GM21526 (cell line): ENCODE measurements around the gene ATP11A.
"Not testable (repeated sequence)": the region's sequence is repeated elsewhere in the genome, so short reads cannot be mapped to it uniquely, and the experiment has no call there.

ENCODE experiments used
- ATAC-seq: cut with Tn5 transposase; IDR thresholded peaks from one replicate; pipeline ENCODE4 v1.9.1; 2021; ENCODE audit warnings: moderate library complexity; ENCODE audit not compliant: unreplicated experiment, low FRiP score

ATP11A gene

DNA sequence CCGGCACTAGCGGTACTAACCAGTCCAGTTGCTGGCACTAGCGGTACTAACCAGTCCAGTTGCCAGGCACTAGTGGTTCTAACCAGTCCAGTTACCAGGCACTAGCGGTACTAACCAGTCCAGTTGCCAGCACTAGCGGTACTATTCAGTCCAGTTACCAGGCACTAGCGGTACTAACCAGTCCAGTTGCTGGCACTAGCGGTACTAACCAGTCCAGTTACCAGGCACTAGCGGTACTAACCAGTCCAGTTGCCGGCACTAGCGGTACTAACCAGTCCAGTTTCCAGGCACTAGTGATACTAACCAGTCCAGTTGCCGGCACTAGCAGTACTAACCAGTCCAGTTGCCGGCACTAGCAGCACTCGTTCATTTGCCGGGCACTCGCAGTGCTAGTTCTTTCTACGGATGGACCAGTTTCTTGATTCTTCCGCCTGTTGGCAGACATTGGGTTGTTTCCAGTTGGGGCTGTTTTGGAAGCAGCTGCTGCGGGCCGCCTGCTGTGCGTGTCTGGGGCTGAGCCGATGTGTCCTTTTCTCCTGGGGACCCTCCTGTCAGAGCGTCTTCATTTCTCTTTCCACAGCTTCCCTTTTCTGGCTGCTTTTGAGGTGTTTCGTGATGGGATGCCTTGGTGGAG lies 155.8 kb downstream of the ATP11A start:
- ATAC-seq = no peak

DNA sequence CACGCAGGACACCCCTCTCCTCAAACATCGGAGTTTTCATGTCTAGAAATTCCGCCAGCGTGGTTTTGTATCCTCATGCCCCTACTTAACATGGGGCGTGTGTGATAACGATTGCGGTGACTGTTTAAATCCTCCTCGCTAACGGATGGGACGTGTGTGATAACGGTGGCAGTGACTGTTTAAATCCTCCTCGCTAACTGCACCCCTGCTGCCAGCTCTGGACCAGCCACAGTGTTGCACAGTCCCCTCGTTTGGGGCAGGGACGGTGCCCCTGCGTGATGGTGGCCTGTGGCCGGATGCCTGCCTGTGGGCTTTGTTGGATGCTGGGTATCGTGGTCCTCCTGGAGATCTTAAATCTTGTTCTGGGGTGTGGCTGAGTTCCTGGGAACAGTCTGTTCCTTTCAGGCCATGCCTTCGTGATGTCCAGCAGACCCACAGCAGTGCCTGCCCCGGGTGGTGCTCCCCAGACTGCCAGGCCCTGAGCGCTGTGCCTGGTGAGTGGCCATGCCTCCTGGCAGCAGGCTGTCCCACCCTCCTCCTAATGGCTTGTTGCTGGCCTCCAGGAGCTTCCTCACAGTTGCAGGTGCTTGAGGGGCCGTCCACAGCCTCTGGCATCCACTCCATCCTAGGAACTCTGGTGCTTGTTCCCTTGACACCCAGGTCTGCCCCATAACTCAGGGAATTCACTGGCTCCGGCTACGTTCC lies 156.7 kb downstream of the ATP11A start:
- ATAC-seq = no peak

DNA sequence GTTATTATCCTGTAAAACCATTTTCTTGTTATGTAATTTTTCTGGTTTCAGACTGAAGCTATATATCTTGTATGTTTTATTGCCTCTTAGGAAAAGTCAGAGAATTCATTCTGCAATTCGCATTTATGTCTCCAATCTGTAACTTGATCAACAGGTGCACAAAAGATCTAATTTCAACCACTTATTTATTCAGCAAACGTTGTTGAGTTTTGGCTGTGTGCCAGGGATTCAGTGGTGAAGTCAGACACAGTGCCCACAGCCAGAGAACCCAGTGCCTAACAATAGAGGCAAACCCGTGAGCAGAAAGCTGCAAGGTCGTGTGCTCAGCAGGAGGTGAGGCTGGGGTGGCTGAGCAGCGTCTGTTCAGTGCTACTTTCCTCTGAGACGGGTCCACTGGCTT lies 159.7 kb downstream of the ATP11A start:
- no peak for ATAC-seq

DNA sequence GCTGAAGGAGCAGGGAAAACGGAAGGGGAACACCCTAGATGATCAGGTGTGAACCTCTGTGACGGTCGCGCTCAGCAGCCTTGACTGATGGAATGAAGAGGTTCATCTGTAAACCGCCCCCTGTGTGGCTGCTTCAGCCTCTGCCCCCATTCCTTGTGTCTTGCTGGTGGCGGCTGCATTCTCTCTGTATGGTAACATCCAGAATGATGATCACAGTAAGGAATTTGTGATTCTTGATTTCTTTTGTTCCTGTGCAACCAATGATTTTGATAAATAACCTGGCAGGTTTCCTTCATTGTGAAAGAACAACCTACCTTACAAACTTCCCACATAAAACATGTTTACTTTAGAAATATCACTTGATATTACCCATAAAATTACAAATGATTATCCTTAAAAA lies 160.4 kb downstream of the ATP11A start:
- no peak for ATAC-seq

- no peak for ATAC-seq
These were observed 161.5 kb downstream of the ATP11A start for GRCh38 chr13:112851107-112852038.

DNA sequence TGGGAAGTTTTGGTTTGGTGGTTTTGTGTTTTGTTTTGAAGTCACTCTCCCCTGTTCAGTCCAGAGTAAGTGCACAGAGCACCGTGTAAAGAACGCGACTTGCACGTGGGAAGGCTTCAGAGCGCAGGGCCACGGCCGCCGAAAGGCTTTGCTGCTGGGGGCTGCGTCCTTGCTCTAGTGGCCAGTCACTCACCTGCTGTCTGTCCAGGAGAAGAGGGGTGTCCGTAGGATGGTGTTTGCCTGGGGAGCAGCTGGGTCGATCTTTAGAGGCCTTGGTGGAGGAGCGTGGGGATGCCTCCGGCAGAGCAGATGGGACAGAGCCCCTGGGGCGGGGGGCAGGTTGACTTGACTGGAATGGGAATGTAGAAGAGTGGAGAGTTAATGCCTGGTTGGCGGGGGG lies 162.6 kb downstream of the ATP11A start:
- no peak for ATAC-seq

DNA sequence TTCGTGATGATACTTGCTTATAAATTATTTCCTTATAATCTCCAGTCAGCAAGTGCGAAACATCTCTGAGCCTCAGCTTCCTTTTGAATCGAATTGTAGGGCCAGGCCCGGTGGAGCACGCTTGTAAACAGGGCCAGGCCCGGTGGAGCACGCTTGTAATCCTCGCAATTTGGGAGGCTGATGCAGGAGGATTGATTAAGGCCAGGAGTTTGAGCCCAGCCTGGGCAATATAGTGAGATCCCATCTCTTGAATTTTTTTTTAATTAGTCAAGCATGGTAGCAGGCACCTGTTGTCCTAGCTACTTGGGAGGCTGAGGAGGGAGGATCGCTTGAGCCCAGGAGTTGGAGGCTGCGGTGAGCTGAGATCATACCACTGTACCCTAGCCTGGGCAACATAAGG lies 163.0 kb downstream of the ATP11A start:
- no peak for ATAC-seq

DNA sequence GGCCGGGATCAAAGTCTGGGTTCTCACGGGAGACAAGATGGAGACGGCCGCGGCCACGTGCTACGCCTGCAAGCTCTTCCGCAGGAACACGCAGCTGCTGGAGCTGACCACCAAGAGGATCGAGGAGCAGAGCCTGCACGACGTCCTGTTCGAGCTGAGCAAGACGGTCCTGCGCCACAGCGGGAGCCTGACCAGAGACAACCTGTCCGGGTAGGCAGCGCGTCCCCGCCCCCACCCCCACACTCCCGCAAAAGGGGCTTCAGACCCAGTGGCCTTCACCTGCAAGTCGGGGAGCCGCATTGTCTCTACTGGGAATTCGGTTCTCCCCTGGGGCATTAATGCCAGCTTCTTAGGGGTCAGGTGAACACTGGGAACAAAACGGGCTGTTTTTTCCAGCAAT lies 164.5 kb downstream of the ATP11A start:
- ATAC-seq = no peak

- ATAC-seq = no peak
These were observed 166.0 kb downstream of the ATP11A start for GRCh38 chr13:112855859-112856258.

GRCh38 chr13:112857914-112858490 lies 168.2 kb downstream of the ATP11A start:
- no peak for ATAC-seq

- no peak for ATAC-seq
These were observed 169.4 kb downstream of the ATP11A start for GRCh38 chr13:112859128-112859816.

DNA sequence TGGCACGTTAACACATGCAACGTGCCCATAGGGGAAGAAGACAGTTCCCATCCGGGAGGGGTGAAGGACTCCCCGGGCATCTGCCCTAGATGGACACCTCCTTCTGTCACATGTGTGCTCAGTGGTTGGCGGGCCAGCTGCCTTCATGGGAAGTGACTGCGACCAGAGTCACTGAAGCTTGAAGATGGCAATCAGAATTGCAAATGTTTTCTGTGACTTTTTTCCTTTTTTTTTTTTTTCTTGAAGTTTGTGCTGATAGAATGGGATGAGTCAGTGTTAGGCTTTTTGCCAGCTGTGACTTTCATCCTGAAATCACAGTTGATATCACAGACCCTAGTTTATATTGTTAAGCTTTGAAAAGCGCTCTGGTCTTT lies 170.0 kb downstream of the ATP11A start:
- ATAC-seq = no peak

- ATAC-seq = no peak
These were observed 172.2 kb downstream of the ATP11A start for GRCh38 chr13:112861876-112862615.

GRCh38 chr13:112863356-112863755 lies 173.5 kb downstream of the ATP11A start:
- ATAC-seq = not testable (repeated sequence)

DNA sequence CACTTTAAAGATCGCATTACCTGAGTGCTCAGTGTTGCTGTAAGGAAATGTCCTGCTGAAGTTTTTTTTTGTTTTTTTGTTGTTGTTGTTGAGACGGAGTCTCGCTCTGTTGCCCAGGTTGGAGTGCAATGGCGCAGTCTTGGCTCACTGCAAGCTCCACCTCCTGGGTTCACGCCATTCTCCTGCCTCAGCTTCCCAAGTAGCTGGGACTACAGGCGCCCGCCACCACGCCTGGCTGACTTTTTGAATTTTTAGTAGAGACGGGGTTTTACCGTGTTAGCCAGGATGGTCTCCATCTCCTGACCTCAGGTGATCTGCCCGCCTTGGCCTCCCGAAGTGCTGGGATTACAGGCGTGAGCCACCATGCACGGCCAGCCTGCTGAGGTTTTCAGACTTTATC lies 175.6 kb downstream of the ATP11A start:
- not testable (repeated sequence) for ATAC-seq

- no peak for ATAC-seq
These were observed 177.5 kb downstream of the ATP11A start for GRCh38 chr13:112867301-112867711.

DNA sequence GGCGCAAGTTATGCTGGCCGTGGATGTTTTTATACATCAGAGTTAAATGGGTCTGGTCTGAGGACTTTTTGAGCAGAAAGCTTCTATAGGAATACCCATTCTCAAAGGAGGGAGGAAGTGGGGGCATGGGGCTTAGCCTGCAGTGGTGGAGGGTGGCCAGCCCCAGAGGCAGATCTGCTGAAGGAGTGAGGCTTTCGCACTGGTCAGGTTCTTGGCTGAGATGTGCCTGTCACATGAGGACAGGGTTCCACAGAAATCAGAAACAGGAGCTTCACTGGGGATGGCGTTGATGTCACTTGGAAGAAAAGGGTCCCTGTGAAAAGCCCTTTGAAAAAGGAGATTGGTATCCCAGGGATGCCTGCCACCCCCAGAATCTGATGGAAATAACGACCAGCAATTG lies 178.5 kb downstream of the ATP11A start:
- ATAC-seq = no peak

GRCh38 chr13:112869202-112870050 lies 179.6 kb downstream of the ATP11A start:
- ATAC-seq = no peak

DNA sequence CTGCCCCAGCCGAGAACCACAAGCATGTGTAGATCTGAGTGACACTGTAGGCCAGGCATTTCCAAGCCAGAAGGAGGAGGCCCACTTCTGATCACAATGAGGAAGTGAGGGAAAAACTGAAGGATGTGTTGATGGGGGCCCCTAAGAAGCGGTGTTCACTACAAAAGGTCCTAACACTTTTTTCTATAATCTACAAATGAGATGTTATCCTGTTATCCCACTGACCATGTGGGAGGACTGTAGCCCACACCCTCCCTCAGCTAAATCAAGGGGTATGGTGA lies 180.2 kb downstream of the ATP11A start:
- no peak for ATAC-seq
